ENCODE results near the gene DCXR. TPM values are rescaled to one million over a fixed set of nuclear protein-coding genes. Genes with fewer than 3 reads are reported as not detected.

Gene DCXR
- total RNA-seq, 6 donors from 2014 or later: 122 to 358 (median 211) TPM

- H3K4me3 ChIP-seq: no peak overlapping the region
- H3K9me3 ChIP-seq: no peaks in the 10 kb centered on the region
- no peaks in the 10 kb centered on the region for H3K4me1 ChIP-seq
- H3K36me3 ChIP-seq: peaks cover 43 to 58% (median 53%) of the 10 kb centered on the region in 4 donors
- no peak overlapping the region for H3K27ac ChIP-seq
- no peak for ATAC-seq (ENCODE audit: low FRiP score in 2 of 2)
- no peak for TF ChIP-seq EP300 (IDR thresholded peaks at IDR 0.05)
- TF ChIP-seq POLR2AphosphoS5 (IDR thresholded peaks at IDR 0.05): no peak
- TF ChIP-seq, protein P1, sequence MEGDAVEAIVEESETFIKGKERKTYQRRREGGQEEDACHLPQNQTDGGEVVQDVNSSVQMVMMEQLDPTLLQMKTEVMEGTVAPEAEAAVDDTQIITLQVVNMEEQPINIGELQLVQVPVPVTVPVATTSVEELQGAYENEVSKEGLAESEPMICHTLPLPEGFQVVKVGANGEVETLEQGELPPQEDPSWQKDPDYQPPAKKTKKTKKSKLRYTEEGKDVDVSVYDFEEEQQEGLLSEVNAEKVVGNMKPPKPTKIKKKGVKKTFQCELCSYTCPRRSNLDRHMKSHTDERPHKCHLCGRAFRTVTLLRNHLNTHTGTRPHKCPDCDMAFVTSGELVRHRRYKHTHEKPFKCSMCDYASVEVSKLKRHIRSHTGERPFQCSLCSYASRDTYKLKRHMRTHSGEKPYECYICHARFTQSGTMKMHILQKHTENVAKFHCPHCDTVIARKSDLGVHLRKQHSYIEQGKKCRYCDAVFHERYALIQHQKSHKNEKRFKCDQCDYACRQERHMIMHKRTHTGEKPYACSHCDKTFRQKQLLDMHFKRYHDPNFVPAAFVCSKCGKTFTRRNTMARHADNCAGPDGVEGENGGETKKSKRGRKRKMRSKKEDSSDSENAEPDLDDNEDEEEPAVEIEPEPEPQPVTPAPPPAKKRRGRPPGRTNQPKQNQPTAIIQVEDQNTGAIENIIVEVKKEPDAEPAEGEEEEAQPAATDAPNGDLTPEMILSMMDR (IDR thresholded peaks at IDR 0.05): no peak
- no peak for TF ChIP-seq POLR2A (IDR thresholded peaks at IDR 0.05)
- WGBS, 2 donors: 96 to 97% methylated on average over 15 to 18 of the region's 18 CpGs
- H3K27me3 ChIP-seq: no peaks in the 10 kb centered on the region
- DNase-seq: peak in 1 of 2 donors; percentile 73
Observed at GRCh38 chr17:82078433-82078832, 40.9 kb upstream of the DCXR start.

DNA sequence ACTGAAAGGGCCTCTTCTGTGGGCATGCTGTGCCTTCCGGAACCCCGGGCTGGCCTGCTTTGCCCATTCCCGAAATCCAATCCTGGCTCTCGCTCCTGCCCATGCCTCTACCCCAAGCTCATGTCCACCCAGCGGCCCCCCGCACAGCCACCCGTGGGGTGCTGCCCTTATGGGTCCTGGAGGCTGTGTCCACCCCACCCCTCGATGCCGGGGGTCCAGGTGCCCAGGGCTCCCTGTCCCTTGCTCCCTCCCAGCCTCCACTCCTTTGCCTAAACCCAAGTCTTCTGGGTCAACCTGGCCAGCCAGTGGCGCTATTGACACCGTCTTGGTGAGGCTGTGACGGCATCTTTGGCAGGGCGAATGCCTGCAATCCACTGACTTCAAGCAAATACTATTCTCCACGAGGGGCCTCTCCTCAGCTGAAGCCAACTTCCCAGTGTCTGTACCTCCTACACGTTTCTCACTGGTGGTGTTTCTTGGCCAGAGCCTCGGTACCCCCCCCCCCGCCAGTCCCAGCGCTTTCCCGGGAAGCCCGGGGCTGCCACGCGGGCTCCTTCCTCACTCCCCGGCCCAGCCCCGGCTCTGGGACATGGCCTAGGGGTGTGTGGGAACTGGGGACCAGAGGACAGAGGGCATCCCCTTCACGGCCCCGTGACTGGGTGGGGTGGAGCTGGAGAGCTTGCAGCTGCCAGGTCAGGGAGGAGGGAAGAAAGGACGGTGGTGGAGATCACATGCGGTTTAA is 40.3 kb upstream of the DCXR start:
- WGBS, 2 donors: 68 to 75% methylated on average over 15 to 23 of the region's 28 CpGs
- DNase-seq: peak in 1 of 2 donors; percentile 75

DNA sequence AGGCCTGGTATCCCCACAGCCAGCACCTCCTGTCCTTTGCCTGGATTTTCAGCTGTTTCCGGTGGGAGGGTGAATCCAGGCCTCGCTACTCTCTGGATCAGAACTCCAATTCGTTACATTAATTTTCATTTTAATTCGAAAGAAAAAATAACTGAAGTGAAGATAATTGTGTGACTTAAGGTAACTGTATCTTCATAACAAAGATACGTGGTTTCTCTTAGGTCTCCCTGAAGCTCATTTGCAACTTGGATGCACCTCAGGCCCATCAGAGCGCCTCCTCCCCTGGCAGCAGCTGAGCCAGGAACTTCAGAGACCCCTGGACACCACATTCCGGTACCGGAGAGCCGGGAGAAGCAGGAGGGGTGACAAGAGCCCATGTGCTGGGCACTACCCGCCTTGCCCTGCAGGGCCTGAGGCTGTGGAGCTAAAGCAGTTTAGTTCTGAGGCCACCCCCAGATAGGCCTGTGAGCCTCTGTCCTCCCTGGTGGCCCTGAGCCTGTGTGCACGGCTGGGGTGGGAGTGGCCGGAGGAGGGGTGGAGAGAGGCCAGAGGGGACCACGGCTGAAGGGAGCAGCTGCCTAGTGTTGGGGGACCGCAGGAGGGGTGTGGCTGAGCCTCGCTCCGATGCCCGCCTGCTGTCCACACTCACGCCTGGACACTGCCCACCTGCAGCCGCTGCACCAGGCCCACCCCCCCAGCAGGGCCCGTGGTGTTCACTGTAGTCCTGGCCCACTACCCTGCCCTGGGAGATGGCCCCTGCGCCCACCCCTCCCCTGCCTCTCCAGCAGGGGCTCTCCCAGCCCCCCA is 39.5 kb upstream of the DCXR start:
- no peaks in the 10 kb centered on the region for H3K9me3 ChIP-seq
- H3K36me3 ChIP-seq: peaks cover 29 to 44% (median 38%) of the 10 kb centered on the region in 4 donors
- ATAC-seq (ENCODE audit: low FRiP score in 2 of 2) (peak; percentile 3 to 5), DNase-seq (peak in 1 of 2 donors; percentile 75)
- 84 to 89% methylated on average over 7 to 18 of the region's 21 CpGs for WGBS, 2 donors
- H3K4me3 ChIP-seq: no peak overlapping the region
- peak overlapping the region in 1 of 4 donors; percentile 21 for H3K27ac ChIP-seq
- TF ChIP-seq EP300 (IDR thresholded peaks at IDR 0.05) (no peak), POLR2AphosphoS5 (IDR thresholded peaks at IDR 0.05) (no peak), POLR2A (IDR thresholded peaks at IDR 0.05) (peak in 1 of 4 donors; percentile 15)
- TF ChIP-seq, protein P1 (IDR thresholded peaks at IDR 0.05): peak in 2 of 6 experiments; percentile 13 to 14
- no peaks in the 10 kb centered on the region for H3K4me1 ChIP-seq
- H3K27me3 ChIP-seq: no peaks in the 10 kb centered on the region

More for the DNA sequence above, 40.3 kb upstream of the DCXR start:
- H3K9me3 ChIP-seq: no peaks in the 10 kb centered on the region
- peaks cover 37 to 52% (median 46%) of the 10 kb centered on the region in 4 donors for H3K36me3 ChIP-seq
- no peaks in the 10 kb centered on the region for H3K27me3 ChIP-seq
- no peaks in the 10 kb centered on the region for H3K4me1 ChIP-seq
- peak overlapping the region in 1 of 4 donors; percentile 21 for H3K27ac ChIP-seq
- ATAC-seq (ENCODE audit: low FRiP score in 2 of 2): peak; percentile 4 to 40
- TF ChIP-seq EP300 (IDR thresholded peaks at IDR 0.05): no peak
- TF ChIP-seq POLR2A (IDR thresholded peaks at IDR 0.05): peak in 1 of 4 donors; percentile 18
- TF ChIP-seq, protein P1 (IDR thresholded peaks at IDR 0.05): no peak
- no peak for TF ChIP-seq POLR2AphosphoS5 (IDR thresholded peaks at IDR 0.05)
- H3K4me3 ChIP-seq: no peak overlapping the region

- 82 to 83% methylated on average over 25 of the region's 25 CpGs for WGBS, 2 donors
- ATAC-seq (ENCODE audit: low FRiP score in 2 of 2) (no peak), DNase-seq (peak in 1 of 2 donors; percentile 44)
- Histone ChIP-seq H3K27me3 (no peaks in the 10 kb centered on the region), H3K27ac (no peak overlapping the region), H3K9me3 (no peaks in the 10 kb centered on the region), H3K4me3 (no peak overlapping the region), H3K4me1 (no peaks in the 10 kb centered on the region), H3K36me3 (peaks cover 25 to 36% (median 31%) of the 10 kb centered on the region in 4 donors)
- TF ChIP-seq POLR2AphosphoS5 (IDR thresholded peaks at IDR 0.05) (peak in 1 of 2 donors; percentile 6), EP300 (IDR thresholded peaks at IDR 0.05) (no peak), POLR2A (IDR thresholded peaks at IDR 0.05) (peak in 1 of 4 donors; percentile 43)
- TF ChIP-seq, protein P1 (IDR thresholded peaks at IDR 0.05): no peak
Observed at GRCh38 chr17:82076018-82076784, 38.7 kb upstream of the DCXR start.

Data from upper lobe of left lung (tissue), 6 donors.